Measurements from ENCODE around the gene MAOB.

MAOB gene

DNA sequence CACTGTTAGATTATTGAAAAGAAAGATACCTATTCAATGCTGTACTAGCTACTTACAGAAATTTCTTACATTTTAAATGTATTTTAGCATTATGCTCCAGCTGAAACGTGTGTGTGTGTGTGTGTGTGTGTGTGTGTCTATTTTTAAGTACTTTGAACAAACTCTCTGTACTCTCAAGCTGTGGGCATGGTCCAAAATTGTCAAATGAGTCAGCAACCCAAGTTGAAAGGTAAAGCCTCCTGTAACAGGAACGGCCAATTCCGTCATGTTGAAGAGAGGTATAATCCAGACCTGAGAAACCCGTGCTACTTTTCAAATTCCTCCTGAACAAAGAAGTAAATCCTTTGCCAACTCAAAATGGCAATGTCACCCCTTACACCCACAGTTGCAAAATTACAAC is 20.5 kb downstream of the MAOB start:
- H3K4me1 ChIP-seq (ENCODE audit: control insufficient read depth, insufficient read depth, low read length) = no peaks in the 10 kb centered on the region
- WGBS, 2 experiments = 92 to 100% methylated on average over 3 of the region's 4 CpGs
- H3K36me3 ChIP-seq (ENCODE audit: control insufficient read depth, insufficient read depth, low read length) = no peaks in the 10 kb centered on the region
- H3K27me3 ChIP-seq (ENCODE audit: control insufficient read depth, insufficient read depth, low read length, poor library complexity, severe bottlenecking) = no peaks in the 10 kb centered on the region
- no peak overlapping the region for H3K27ac ChIP-seq (ENCODE audit: insufficient read depth, low read depth, low read length, poor library complexity, severe bottlenecking)
- H3K9me3 ChIP-seq (ENCODE audit: control insufficient read depth, low read length) = no peaks in the 10 kb centered on the region
- no peak overlapping the region for H3K4me3 ChIP-seq (ENCODE audit: insufficient read depth, low read depth, low read length)

DNA sequence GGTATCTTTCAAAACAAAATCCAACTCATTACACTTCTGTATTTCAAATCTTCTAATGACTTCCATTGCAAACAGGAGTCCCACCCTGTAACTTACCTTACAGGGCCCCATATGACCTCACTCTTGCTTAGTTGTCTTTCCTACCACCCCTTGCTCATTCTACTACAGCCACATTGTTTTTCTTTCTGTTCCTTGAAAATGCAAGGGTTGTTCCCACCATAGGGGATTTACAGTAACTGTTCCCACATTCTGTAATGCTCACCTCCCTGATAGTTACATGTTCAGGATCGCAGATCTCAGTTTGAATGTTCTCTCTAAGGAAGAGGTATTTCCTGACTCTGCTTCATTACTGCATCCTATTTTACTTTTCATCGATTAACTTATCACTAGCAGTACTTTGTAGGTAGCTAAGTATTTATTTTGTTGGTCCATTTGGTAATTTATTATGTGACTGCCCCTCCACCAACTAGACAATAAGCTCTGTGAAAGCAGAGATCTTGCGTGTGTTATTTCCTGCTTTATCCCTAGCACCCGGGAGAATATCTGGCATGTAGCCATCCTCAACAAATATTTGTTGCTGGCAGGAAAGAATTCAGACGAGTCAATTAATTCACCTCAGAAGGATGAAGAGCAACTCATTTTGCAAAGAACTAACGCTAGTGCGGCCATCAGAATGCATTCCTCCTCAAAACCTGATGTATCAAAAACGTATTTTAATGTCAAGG is 21.4 kb downstream of the MAOB start:
- WGBS, 2 experiments = 90 to 94% methylated on average over 6 to 7 of the region's 8 CpGs
- H3K4me3 ChIP-seq (ENCODE audit: insufficient read depth, low read depth, low read length) = no peak overlapping the region
- H3K27ac ChIP-seq (ENCODE audit: insufficient read depth, low read depth, low read length, poor library complexity, severe bottlenecking) = no peak overlapping the region
- no peaks in the 10 kb centered on the region for H3K27me3 ChIP-seq (ENCODE audit: control insufficient read depth, insufficient read depth, low read length, poor library complexity, severe bottlenecking)
- H3K4me1 ChIP-seq (ENCODE audit: control insufficient read depth, insufficient read depth, low read length) = no peaks in the 10 kb centered on the region
- H3K36me3 ChIP-seq (ENCODE audit: control insufficient read depth, insufficient read depth, low read length) = no peaks in the 10 kb centered on the region
- H3K9me3 ChIP-seq (ENCODE audit: control insufficient read depth, low read length) = no peaks in the 10 kb centered on the region

DNA sequence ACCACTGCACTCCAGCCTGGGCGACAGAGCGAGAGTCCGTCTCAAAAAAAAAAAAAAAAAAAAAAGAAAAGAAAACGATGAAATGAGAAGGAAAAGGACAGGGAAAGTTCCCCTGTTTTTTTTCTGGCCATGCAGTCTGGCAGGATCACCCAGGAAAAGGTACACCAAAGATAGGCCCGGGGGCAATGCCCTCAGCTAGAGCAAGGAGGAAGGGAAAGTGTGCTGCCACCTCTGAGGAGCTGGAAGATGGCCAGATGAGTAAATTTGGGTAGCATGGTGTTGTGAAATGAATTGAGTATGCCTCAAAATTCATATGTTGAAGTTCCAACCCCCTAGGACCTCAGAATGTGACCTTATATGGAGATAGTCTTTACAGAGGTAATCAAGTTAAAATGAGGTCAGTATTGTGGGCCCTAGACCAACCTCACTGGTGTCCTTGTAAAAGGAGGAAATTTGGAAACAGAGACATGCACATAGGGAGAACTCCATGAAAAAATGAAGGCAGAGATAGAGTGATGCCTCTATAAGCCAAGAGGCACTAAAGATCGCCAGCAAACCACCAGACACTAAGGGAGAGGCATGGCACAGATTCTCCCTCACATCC is 28.9 kb downstream of the MAOB start:
- H3K36me3 ChIP-seq (ENCODE audit: control insufficient read depth, insufficient read depth, low read length) = no peaks in the 10 kb centered on the region
- H3K4me3 ChIP-seq (ENCODE audit: insufficient read depth, low read depth, low read length) = no peak overlapping the region
- WGBS, 2 experiments = 92 to 93% methylated on average over 6 of the region's 6 CpGs
- no peaks in the 10 kb centered on the region for H3K9me3 ChIP-seq (ENCODE audit: control insufficient read depth, low read length)
- H3K27me3 ChIP-seq (ENCODE audit: control insufficient read depth, insufficient read depth, low read length, poor library complexity, severe bottlenecking) = no peaks in the 10 kb centered on the region
- H3K4me1 ChIP-seq (ENCODE audit: control insufficient read depth, insufficient read depth, low read length) = no peaks in the 10 kb centered on the region
- H3K27ac ChIP-seq (ENCODE audit: insufficient read depth, low read depth, low read length, poor library complexity, severe bottlenecking) = no peak overlapping the region

DNA sequence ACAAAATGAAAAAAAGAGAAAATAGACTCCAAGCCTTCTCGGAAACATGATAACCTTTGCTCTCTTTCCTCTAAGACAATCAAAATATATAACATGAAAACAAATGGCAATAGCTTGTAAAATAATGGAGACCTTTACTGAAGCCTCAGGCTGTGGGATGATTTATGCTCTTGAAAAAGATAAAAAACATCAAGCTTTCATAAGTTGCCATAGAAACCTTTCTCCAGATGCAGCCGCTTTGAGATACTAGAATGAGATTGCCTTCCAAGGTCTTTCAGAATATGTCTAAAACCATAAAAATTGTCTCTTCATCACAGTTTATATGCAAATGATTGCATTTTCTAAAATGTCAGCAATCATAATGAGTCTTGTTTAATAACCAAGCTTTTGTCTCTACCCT is 31.6 kb downstream of the MAOB start:
- Histone ChIP-seq H3K9me3 (ENCODE audit: control insufficient read depth, low read length) (no peaks in the 10 kb centered on the region), H3K27ac (ENCODE audit: insufficient read depth, low read depth, low read length, poor library complexity, severe bottlenecking) (no peak overlapping the region), H3K4me1 (ENCODE audit: control insufficient read depth, insufficient read depth, low read length) (no peaks in the 10 kb centered on the region), H3K4me3 (ENCODE audit: insufficient read depth, low read depth, low read length) (no peak overlapping the region), H3K36me3 (ENCODE audit: control insufficient read depth, insufficient read depth, low read length) (no peaks in the 10 kb centered on the region), H3K27me3 (ENCODE audit: control insufficient read depth, insufficient read depth, low read length, poor library complexity, severe bottlenecking) (no peaks in the 10 kb centered on the region)
- WGBS, 2 experiments = 83% methylated on average over 1 of the region's 2 CpGs; no CpG with 5 or more reads in 1 of the 2 experiments

DNA sequence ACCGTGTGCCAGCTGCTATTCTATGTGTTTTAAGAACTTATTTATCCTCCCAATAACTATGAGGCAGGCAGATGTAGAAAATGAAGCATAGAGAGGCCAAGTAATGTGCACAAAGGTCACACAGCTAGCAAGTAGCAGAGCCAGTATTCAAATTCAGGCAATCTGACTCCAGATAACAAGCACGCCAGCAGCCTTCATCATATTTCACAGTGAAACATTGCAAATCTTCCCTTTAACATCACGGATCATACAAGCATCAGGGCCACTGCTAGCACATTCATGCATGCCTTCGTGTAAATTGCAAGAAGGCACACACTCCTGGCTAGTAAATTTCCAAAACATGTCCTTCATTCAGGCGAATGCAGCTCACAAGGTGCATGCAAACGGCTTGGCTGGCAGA is 33.1 kb downstream of the MAOB start:
- no peaks in the 10 kb centered on the region for H3K4me1 ChIP-seq (ENCODE audit: control insufficient read depth, insufficient read depth, low read length)
- no peak overlapping the region for H3K27ac ChIP-seq (ENCODE audit: insufficient read depth, low read depth, low read length, poor library complexity, severe bottlenecking)
- H3K9me3 ChIP-seq (ENCODE audit: control insufficient read depth, low read length) = no peaks in the 10 kb centered on the region
- no peak overlapping the region for H3K4me3 ChIP-seq (ENCODE audit: insufficient read depth, low read depth, low read length)
- no peaks in the 10 kb centered on the region for H3K27me3 ChIP-seq (ENCODE audit: control insufficient read depth, insufficient read depth, low read length, poor library complexity, severe bottlenecking)
- H3K36me3 ChIP-seq (ENCODE audit: control insufficient read depth, insufficient read depth, low read length) = no peaks in the 10 kb centered on the region
- 85 to 89% methylated on average over 5 to 6 of the region's 6 CpGs for WGBS, 2 experiments

DNA sequence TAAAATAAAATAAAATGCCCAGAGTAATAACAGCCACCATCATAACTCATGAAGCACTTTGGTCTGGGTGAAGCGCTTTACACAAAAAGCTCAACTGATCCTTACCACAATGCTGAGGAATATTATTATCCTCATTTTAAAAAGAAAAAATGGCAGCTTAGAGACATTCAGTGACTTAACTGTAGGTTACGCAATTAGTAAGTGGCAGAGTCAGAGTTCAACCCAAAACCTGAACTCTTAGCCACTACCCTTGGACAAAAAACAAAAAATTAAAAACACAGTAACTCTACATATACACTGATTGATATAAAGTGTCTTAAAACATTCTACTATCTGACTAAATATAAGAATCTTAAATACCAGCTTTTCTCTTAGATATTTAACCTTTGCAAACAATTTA is 34.9 kb downstream of the MAOB start:
- Histone ChIP-seq H3K9me3 (ENCODE audit: control insufficient read depth, low read length) (no peaks in the 10 kb centered on the region), H3K4me1 (ENCODE audit: control insufficient read depth, insufficient read depth, low read length) (no peaks in the 10 kb centered on the region), H3K27me3 (ENCODE audit: control insufficient read depth, insufficient read depth, low read length, poor library complexity, severe bottlenecking) (no peaks in the 10 kb centered on the region), H3K4me3 (ENCODE audit: insufficient read depth, low read depth, low read length) (no peak overlapping the region), H3K36me3 (ENCODE audit: control insufficient read depth, insufficient read depth, low read length) (no peaks in the 10 kb centered on the region), H3K27ac (ENCODE audit: insufficient read depth, low read depth, low read length, poor library complexity, severe bottlenecking) (no peak overlapping the region)
- WGBS, 2 experiments = 79% methylated on average over 2 of the region's 2 CpGs; no CpG with 5 or more reads in 1 of the 2 experiments

DNA sequence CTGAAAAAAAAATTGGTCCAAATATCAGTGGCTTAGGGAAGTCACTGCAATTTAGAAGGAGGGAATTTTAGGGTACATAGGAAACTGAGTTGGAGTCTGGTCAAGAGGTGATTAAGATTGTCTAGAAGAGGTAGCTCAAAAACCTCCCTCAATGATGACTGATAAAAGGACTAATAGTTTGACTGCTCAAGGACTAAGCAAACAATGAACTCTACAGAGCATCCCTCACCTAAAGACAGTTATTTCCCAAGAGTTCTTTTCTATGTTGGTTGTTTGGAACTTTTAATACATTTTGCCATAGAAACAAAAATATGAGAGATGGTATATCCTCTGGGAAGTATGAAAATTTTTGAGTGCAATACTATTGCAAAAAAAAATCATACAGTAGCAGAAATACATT is 35.7 kb downstream of the MAOB start:
- Histone ChIP-seq H3K36me3 (ENCODE audit: control insufficient read depth, insufficient read depth, low read length) (no peaks in the 10 kb centered on the region), H3K4me3 (ENCODE audit: insufficient read depth, low read depth, low read length) (no peak overlapping the region)

DNA sequence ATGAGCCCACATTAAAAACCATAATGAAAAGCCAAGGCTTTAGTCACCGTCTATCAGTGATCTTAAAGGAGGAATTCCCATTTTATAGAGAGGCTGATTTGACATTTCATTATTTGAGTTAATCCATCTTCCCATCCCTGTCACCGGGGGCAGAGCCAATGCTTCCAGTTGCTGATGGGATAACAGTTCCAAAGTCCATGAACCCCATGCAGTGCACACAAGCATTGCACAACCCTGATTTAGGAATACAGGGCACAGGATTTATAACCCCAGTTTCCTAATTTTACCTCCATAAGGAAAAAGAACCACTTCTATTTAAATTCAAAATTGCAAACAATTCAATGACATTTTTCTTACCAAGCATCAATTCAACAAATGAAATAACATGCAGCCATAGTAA is 36.5 kb downstream of the MAOB start:
- Histone ChIP-seq H3K4me1 (ENCODE audit: control insufficient read depth, insufficient read depth, low read length) (no peaks in the 10 kb centered on the region), H3K36me3 (ENCODE audit: control insufficient read depth, insufficient read depth, low read length) (no peaks in the 10 kb centered on the region), H3K9me3 (ENCODE audit: control insufficient read depth, low read length) (no peaks in the 10 kb centered on the region), H3K27ac (ENCODE audit: insufficient read depth, low read depth, low read length, poor library complexity, severe bottlenecking) (no peak overlapping the region), H3K27me3 (ENCODE audit: control insufficient read depth, insufficient read depth, low read length, poor library complexity, severe bottlenecking) (no peaks in the 10 kb centered on the region), H3K4me3 (ENCODE audit: insufficient read depth, low read depth, low read length) (no peak overlapping the region)
- 83 to 89% methylated on average over 1 to 2 of the region's 2 CpGs for WGBS, 2 experiments

More for the DNA sequence above, 35.7 kb downstream of the MAOB start:
- Histone ChIP-seq H3K27ac (ENCODE audit: insufficient read depth, low read depth, low read length, poor library complexity, severe bottlenecking) (no peak overlapping the region), H3K27me3 (ENCODE audit: control insufficient read depth, insufficient read depth, low read length, poor library complexity, severe bottlenecking) (no peaks in the 10 kb centered on the region), H3K9me3 (ENCODE audit: control insufficient read depth, low read length) (no peaks in the 10 kb centered on the region), H3K4me1 (ENCODE audit: control insufficient read depth, insufficient read depth, low read length) (no peaks in the 10 kb centered on the region)

DNA sequence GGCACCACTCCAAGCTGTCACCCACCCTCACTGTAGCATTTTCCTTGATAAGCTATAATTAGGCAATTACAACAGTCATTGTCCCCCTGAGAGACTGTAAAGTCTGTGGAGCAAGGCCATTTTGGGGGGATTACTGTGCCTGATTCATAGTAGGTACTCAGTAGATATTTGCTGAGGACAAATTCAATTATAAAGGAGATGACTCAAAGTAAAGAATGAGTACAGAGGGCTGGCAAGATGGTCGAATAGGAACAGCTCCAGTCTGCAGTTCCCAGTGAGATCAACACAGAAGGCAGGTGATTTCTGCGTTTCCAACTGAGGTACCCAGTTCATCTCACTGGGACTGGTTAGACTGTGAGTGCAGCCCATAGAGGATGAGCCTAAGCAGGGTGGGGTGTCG is 42.0 kb downstream of the MAOB start:
- Histone ChIP-seq H3K4me1 (ENCODE audit: control insufficient read depth, insufficient read depth, low read length) (no peaks in the 10 kb centered on the region), H3K9me3 (ENCODE audit: control insufficient read depth, low read length) (no peaks in the 10 kb centered on the region), H3K36me3 (ENCODE audit: control insufficient read depth, insufficient read depth, low read length) (no peaks in the 10 kb centered on the region), H3K4me3 (ENCODE audit: insufficient read depth, low read depth, low read length) (no peak overlapping the region), H3K27me3 (ENCODE audit: control insufficient read depth, insufficient read depth, low read length, poor library complexity, severe bottlenecking) (no peaks in the 10 kb centered on the region), H3K27ac (ENCODE audit: insufficient read depth, low read depth, low read length, poor library complexity, severe bottlenecking) (no peak overlapping the region)
- 88 to 91% methylated on average over 3 of the region's 3 CpGs for WGBS, 2 experiments

DNA sequence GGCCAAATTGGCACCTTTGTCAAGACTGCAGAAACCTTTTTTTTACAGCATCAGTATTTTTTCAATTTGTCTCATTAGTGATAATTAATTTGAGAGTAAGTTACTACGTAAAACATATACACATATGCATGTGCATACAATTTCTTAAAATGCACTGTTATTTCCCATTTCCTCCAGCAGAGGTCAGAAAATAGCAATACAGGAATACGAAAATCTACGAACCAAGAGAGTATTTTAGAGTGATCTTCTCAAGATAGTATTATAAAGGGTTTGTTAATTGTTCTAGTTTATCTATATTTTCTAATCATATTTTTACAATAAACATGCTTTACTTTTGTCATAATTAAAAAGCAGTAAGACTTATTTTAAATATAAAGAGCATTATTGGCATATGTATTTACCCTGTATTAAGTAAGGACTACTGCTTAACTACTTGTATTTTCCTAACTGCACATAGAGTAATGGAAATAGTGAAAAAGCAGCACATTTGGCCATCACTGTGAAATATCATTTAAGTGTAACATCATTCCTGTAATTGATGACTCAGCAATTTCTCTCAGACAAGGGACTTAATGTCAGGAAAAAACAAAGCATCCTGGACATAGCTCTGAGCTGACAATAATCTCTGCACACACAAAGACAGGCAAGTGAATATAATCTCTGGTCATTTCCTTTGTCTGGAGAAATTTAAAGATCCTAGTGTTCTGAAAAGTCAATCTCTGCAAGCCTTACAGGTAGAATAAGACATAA is 45.6 kb downstream of the MAOB start:
- no peaks in the 10 kb centered on the region for H3K4me1 ChIP-seq (ENCODE audit: control insufficient read depth, insufficient read depth, low read length)
- H3K27me3 ChIP-seq (ENCODE audit: control insufficient read depth, insufficient read depth, low read length, poor library complexity, severe bottlenecking) = no peaks in the 10 kb centered on the region
- H3K36me3 ChIP-seq (ENCODE audit: control insufficient read depth, insufficient read depth, low read length) = no peaks in the 10 kb centered on the region
- no peaks in the 10 kb centered on the region for H3K9me3 ChIP-seq (ENCODE audit: control insufficient read depth, low read length)
- no peak overlapping the region for H3K4me3 ChIP-seq (ENCODE audit: insufficient read depth, low read depth, low read length)
- no CpG with 5 or more reads among the region's 3 CpGs for WGBS, 2 experiments
- no peak overlapping the region for H3K27ac ChIP-seq (ENCODE audit: insufficient read depth, low read depth, low read length, poor library complexity, severe bottlenecking)

All from ectodermal cell (in vitro differentiated cells).